Measurements from ENCODE around the gene TMED1.
A peak's percentile ranks its signal among the peaks of the same experiment; 100 is the strongest.

TMED1 gene

GRCh38 chr19:10836479-10837330, 693 bp upstream of the TMED1 start:
- peak; percentile 73 for DNase-seq (ENCODE audit: extremely low read depth, low read depth)
- peak overlapping the region; percentile 59 for H3K4me3 ChIP-seq (replicated peaks; ENCODE audit: low read depth, low read length)
- TF ChIP-seq, protein P1, sequence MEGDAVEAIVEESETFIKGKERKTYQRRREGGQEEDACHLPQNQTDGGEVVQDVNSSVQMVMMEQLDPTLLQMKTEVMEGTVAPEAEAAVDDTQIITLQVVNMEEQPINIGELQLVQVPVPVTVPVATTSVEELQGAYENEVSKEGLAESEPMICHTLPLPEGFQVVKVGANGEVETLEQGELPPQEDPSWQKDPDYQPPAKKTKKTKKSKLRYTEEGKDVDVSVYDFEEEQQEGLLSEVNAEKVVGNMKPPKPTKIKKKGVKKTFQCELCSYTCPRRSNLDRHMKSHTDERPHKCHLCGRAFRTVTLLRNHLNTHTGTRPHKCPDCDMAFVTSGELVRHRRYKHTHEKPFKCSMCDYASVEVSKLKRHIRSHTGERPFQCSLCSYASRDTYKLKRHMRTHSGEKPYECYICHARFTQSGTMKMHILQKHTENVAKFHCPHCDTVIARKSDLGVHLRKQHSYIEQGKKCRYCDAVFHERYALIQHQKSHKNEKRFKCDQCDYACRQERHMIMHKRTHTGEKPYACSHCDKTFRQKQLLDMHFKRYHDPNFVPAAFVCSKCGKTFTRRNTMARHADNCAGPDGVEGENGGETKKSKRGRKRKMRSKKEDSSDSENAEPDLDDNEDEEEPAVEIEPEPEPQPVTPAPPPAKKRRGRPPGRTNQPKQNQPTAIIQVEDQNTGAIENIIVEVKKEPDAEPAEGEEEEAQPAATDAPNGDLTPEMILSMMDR (IDR thresholded peaks at IDR 0.05; ENCODE audit: low read depth, low read length, missing control alignments): no peak

DNA sequence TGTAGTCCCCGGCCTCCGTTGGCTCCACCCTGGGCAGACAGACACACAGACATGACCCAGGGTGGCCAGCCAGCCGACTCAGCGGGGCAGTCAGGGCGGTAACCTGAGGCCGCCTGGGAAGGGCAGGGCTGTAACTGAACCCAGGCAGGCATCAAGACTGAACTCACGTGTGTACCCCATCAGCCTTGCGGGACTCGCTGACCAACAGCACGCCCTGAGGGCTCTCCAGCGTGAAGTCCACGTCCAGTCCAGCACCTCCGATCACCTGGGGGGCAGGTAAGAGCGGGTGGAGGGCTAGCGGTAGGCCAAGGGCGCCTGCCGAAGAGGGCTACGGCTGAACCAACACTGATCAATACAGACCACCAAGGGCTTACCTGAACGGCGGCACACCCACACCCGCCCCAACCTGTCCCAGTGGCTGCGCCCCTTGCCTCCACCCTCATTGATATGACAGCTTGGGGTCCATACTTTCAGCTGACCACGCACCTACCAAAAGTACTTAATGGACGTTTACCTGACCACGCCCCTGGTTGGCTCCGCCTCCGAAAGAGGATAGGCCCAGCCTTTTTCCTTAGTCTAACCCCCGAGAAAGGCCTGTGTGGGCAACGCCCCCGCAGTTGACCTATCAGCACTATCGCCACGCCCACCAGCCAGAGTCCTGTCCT, 791 bp downstream of the TMED1 start:
- peak overlapping the region; percentile 59 for H3K4me3 ChIP-seq (replicated peaks; ENCODE audit: low read depth, low read length)
- DNase-seq (ENCODE audit: extremely low read depth, low read depth): no peak
- TF ChIP-seq, protein P1 (IDR thresholded peaks at IDR 0.05; ENCODE audit: low read depth, low read length, missing control alignments): no peak

DNA sequence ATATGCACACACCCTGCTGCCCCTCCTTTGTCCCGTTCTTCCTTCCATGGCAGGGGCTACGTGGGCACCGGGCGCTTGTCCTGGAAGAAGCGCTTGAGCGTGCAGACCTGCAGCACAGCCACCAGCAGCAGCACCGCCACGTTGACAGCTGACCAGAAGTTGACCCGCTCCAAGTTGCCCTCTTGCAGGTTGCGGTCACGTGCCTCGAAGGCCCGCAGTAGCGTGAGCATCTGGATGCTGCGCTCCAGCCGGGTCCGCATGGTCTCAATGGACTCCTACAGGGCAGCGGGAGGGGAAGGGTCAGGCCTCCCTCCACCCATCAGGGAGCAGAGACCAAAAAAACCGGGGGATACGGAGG, 3.1 kb downstream of the TMED1 start:
- no peak for DNase-seq (ENCODE audit: extremely low read depth, low read depth)
- TF ChIP-seq, protein P1 (IDR thresholded peaks at IDR 0.05; ENCODE audit: low read depth, low read length, missing control alignments): no peak
- H3K4me3 ChIP-seq (replicated peaks; ENCODE audit: low read depth, low read length): no peak overlapping the region

GRCh38 chr19:10831987-10832938, 3.7 kb downstream of the TMED1 start:
- TF ChIP-seq, protein P1 (IDR thresholded peaks at IDR 0.05; ENCODE audit: low read depth, low read length, missing control alignments): no peak
- no peak overlapping the region for H3K4me3 ChIP-seq (replicated peaks; ENCODE audit: low read depth, low read length)
- DNase-seq (ENCODE audit: extremely low read depth, low read depth): no peak

GRCh38 chr19:10830931-10831779, 4.9 kb downstream of the TMED1 start:
- TF ChIP-seq, protein P1 (IDR thresholded peaks at IDR 0.05; ENCODE audit: low read depth, low read length, missing control alignments): no peak
- no peak overlapping the region for H3K4me3 ChIP-seq (replicated peaks; ENCODE audit: low read depth, low read length)
- no peak for DNase-seq (ENCODE audit: extremely low read depth, low read depth)

DNA sequence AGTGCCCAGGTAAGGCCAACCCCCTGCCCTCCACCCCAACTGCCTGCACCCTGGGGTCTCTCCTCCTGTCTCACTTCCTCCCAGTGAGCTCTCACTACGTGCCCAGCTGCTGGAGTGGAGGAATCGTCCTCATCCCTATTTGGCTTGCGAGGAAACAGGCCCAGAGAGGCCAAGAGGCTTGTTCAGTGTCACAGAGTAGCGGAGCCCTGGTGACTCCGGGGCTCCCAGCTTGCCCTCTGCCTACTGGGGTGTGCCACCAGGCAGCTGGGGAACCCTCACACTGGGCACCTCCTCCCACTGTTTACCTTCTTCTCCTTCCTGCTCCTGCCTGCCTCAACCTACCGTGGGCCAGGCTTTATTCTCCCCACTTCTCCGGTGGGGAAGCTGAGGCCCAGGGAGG, 5.6 kb downstream of the TMED1 start:
- H3K4me3 ChIP-seq (replicated peaks; ENCODE audit: low read depth, low read length): no peak overlapping the region
- no peak for DNase-seq (ENCODE audit: extremely low read depth, low read depth)
- TF ChIP-seq, protein P1 (IDR thresholded peaks at IDR 0.05; ENCODE audit: low read depth, low read length, missing control alignments): no peak

Data from HFF-Myc (cell line).